A549 (cell line): Measurements from ENCODE around the gene EFHC2. TPM values are rescaled to one million over a fixed set of nuclear protein-coding genes. Genes with fewer than 3 reads are reported as not detected.

Experiments
- ATAC-seq, 2 experiments: fragments of 200-7000 bp in 1 of 2; fragments of >200 bp in 1 of 2; cut with Nextera tagmentation in 1 of 2; cut with Tn5 transposase in 1 of 2; 3 replicates each; pipeline versions ENCODE4 v1.8.0 to v1.9.1; 2018 to 2020; ENCODE audit warnings: mild to moderate bottlenecking in 1 of 2, moderate library complexity in 1 of 2
- CTCF ChIA-PET: fragments of 300-600 bp; sonication (Branson Sonifier 250); formaldehyde crosslinking; extraction: SDS; loops from one replicate; lab custom pipeline; 2021; ENCODE audit warnings: antibody characterized with exemption, inconsistent platforms; lab: Yijun Ruan, JAX
- POLR2A ChIA-PET: fragments of 350-600 bp; formaldehyde crosslinking; extraction: SDS; loops from one replicate; lab custom pipeline; 2021; ENCODE audit warnings: antibody characterized with exemption, inconsistent platforms; lab: Yijun Ruan, JAX
- DNase-seq, 2 experiments: peaks; one replicate each; pipeline versions ENCODE4 v3.0.0 to v3.0.0-alpha.2; 2011 to 2016; ENCODE audit warnings: low read depth in 1 of 2, low spot score in 1 of 2
- FAIRE-seq: peaks from 2 replicates; lab custom pipeline; 2011; peaks lifted over from hg19 to GRCh38; lab: Jason Lieb, UNC
- H3K27ac ChIP-seq, 2 experiments: fragments of >200 bp; sonication (Bioruptor Twin); formaldehyde crosslinking; 3 replicates each; pipeline ENCODE4 v1.5.1; 2016 to 2017
- H3K4me1 ChIP-seq: fragments of >200 bp; sonication (Bioruptor Twin); formaldehyde crosslinking; 3 replicates; pipeline ENCODE4 v1.6.1; 2016
- H3K4me2 ChIP-seq: fragments of >200 bp; sonication (Bioruptor Twin); formaldehyde crosslinking; 3 replicates; pipeline ENCODE4 v1.6.1; 2016
- H3K4me3 ChIP-seq: fragments of >200 bp; sonication (Bioruptor Twin); formaldehyde crosslinking; 3 replicates; pipeline ENCODE4 v1.5.1; 2016
- H3K9me3 ChIP-seq: fragments of >200 bp; sonication (Bioruptor Twin); formaldehyde crosslinking; 3 replicates; pipeline ENCODE4 v1.6.1; 2016
- BHLHE40 ChIP-seq: IDR thresholded peaks from 2 replicates; pipeline ENCODE4 v1.6.1; 2012; ENCODE audit warnings: low read depth, low read length, inconsistent platforms
- CBX2 ChIP-seq: fragments of 200-600 bp; sonication (generic); IDR thresholded peaks from 2 replicates; pipeline ENCODE4 v1.6.1; 2016; ENCODE audit warnings: low read depth, mild to moderate bottlenecking, borderline replicate concordance
- CHD2 ChIP-seq: fragments of 150-350 bp; IDR thresholded peaks from 2 replicates; pipeline ENCODE4 v1.6.1; 2014; ENCODE audit warnings: low read length; ENCODE audit not compliant: partially characterized antibody
- CHD4 ChIP-seq: fragments of 200-600 bp; sonication (generic); IDR thresholded peaks from 2 replicates; pipeline ENCODE4 v1.6.1; 2016; ENCODE audit warnings: antibody characterized with exemption, mild to moderate bottlenecking, borderline replicate concordance
- CTCF ChIP-seq: fragments of >200 bp; sonication (Bioruptor Twin); formaldehyde crosslinking; IDR thresholded peaks from 3 replicates; pipeline ENCODE4 v1.5.1; 2016
- E2F6 ChIP-seq: IDR thresholded peaks from 2 replicates; pipeline ENCODE4 v1.6.1; 2012; ENCODE audit warnings: low read depth, borderline replicate concordance
- ELK1 ChIP-seq: fragments of 150-350 bp; IDR thresholded peaks from 2 replicates; pipeline ENCODE4 v1.6.1; 2014; ENCODE audit warnings: low read depth, mild to moderate bottlenecking, low read length
- ESRRA ChIP-seq: fragments of 150-350 bp; IDR thresholded peaks from 2 replicates; pipeline ENCODE4 v1.6.1; 2014; ENCODE audit warnings: mild to moderate bottlenecking, low read length, borderline replicate concordance
- FOSB ChIP-seq: fragments of 250-450 bp; sonication (Bioruptor Pico); IDR thresholded peaks from 2 replicates; pipeline ENCODE4 v1.5.0; 2020; ENCODE audit warnings: mild to moderate bottlenecking, moderate library complexity
- FOSL2 ChIP-seq, 2 experiments: fragments of 450-650 bp in 1 of 2; fragments of >200 bp in 1 of 2; sonication (Bioruptor Twin) in 1 of 2; formaldehyde crosslinking; IDR thresholded peaks; 2 replicates each; pipeline versions ENCODE4 v1.5.0 to v1.6.1; 2016 to 2020; ENCODE audit warnings: mild to moderate bottlenecking in 1 of 2, moderate library complexity in 1 of 2
- FOXS1 ChIP-seq: fragments of 250-450 bp; sonication (Bioruptor Pico); IDR thresholded peaks from 2 replicates; pipeline ENCODE4 v1.5.0; 2020; ENCODE audit warnings: mild to moderate bottlenecking, moderate library complexity
- HDAC2 ChIP-seq: fragments of 200-600 bp; sonication (generic); IDR thresholded peaks from 2 replicates; pipeline ENCODE4 v1.6.1; 2016
- HES2 ChIP-seq: fragments of >200 bp; sonication (Bioruptor Twin); formaldehyde crosslinking; IDR thresholded peaks from 2 replicates; pipeline ENCODE4 v1.6.1; 2016
- HOXB13 ChIP-seq: fragments of 250-450 bp; sonication (Bioruptor Pico); IDR thresholded peaks from 2 replicates; pipeline ENCODE4 v1.5.0; 2020; ENCODE audit warnings: low read depth, mild to moderate bottlenecking, moderate library complexity
- HOXB5 ChIP-seq: fragments of 250-450 bp; sonication (Bioruptor Pico); IDR thresholded peaks from 2 replicates; pipeline ENCODE4 v1.5.0; 2020; ENCODE audit warnings: mild to moderate bottlenecking, moderate library complexity
- JUNB ChIP-seq: fragments of >200 bp; sonication (Bioruptor Twin); formaldehyde crosslinking; IDR thresholded peaks from 2 replicates; pipeline ENCODE4 v1.6.1; 2016
- MAFK ChIP-seq: fragments of 450-650 bp; IDR thresholded peaks from 2 replicates; pipeline ENCODE4 v1.6.1; 2014; ENCODE audit not compliant: partially characterized antibody
- MAZ ChIP-seq: fragments of 150-350 bp; IDR thresholded peaks from 2 replicates; pipeline ENCODE4 v1.6.1; 2014; ENCODE audit warnings: antibody characterized with exemption, low read depth, low read length, borderline replicate concordance
- NFE2L2 ChIP-seq: fragments of 150-350 bp; conservative IDR thresholded peaks from 2 replicates; pipeline ENCODE4 v1.6.1; 2014; ENCODE audit warnings: low read length
- NPAS2 ChIP-seq: fragments of 250-450 bp; sonication (Bioruptor Pico); IDR thresholded peaks from 2 replicates; pipeline ENCODE4 v1.8.0; 2022; ENCODE audit warnings: mild to moderate bottlenecking, moderate library complexity, borderline replicate concordance
- NR3C1 ChIP-seq: fragments of >200 bp; sonication (Bioruptor Twin); formaldehyde crosslinking; IDR thresholded peaks from 3 replicates; pipeline ENCODE4 v1.6.1; 2017
- PHF8 ChIP-seq: fragments of 200-600 bp; sonication (generic); IDR thresholded peaks from 2 replicates; pipeline ENCODE4 v1.6.1; 2016; ENCODE audit warnings: low read depth, mild to moderate bottlenecking, antibody characterized with exemption, moderate library complexity, borderline replicate concordance
- RAD21 ChIP-seq, 2 experiments: fragments of >200 bp in 1 of 2; sonication (Bioruptor Twin) in 1 of 2; formaldehyde crosslinking in 1 of 2; IDR thresholded peaks in 1 of 2; conservative IDR thresholded peaks in 1 of 2; 2 replicates in 1 of 2; 3 replicates in 1 of 2; pipeline ENCODE4 v1.6.1; 2012 to 2018; ENCODE audit warnings: inconsistent platforms in 1 of 2
- RFX5 ChIP-seq: fragments of 450-650 bp; IDR thresholded peaks from 2 replicates; pipeline ENCODE4 v1.7.1; 2014; ENCODE audit warnings: antibody characterized with exemption, mild to moderate bottlenecking, moderate library complexity
- RNF2 ChIP-seq: fragments of 200-600 bp; sonication (generic); IDR thresholded peaks from 2 replicates; pipeline ENCODE4 v1.6.1; 2016; ENCODE audit warnings: low read depth, mild to moderate bottlenecking, antibody characterized with exemption, moderate library complexity, borderline replicate concordance
- SMC3 ChIP-seq: fragments of >200 bp; sonication (Bioruptor Twin); formaldehyde crosslinking; IDR thresholded peaks from 3 replicates; pipeline ENCODE4 v1.6.1; 2018; ENCODE audit warnings: inconsistent platforms
- SREBF2 ChIP-seq: fragments of 450-650 bp; IDR thresholded peaks from 2 replicates; pipeline ENCODE4 v1.6.1; 2014; ENCODE audit warnings: mild to moderate bottlenecking, moderate library complexity
- TFCP2L1 ChIP-seq: fragments of 250-450 bp; sonication (Bioruptor Pico); IDR thresholded peaks from 2 replicates; pipeline ENCODE4 v1.5.0; 2021; ENCODE audit warnings: mild to moderate bottlenecking
- ZC3H11A ChIP-seq: fragments of 450-650 bp; IDR thresholded peaks from 2 replicates; pipeline ENCODE4 v1.6.1; 2014; ENCODE audit warnings: antibody characterized with exemption, mild to moderate bottlenecking
- ZFP36 ChIP-seq: fragments of 450-650 bp; IDR thresholded peaks from 2 replicates; pipeline ENCODE4 v1.6.1; 2014; ENCODE audit warnings: borderline replicate concordance; ENCODE audit not compliant: partially characterized antibody
- WGBS: methylation state at CpG from one replicate; pipeline ENCODE4 v1.1.6; 2017; ENCODE audit errors: missing lambda C conversion rate; 5-methylcytosine and 5-hydroxymethylcytosine counted together
- polyA plus RNA-seq, 4 experiments: library from polyadenylated mRNA; depleted of rRNA in 3 of 4; stranded (reverse); fragments of >200 nt; fragmentation: RNase III in 1 of 4; extraction: RNeasy Plus Mini Kit Qiagen cat#74134 plus additional on column Dnase treatment in 1 of 4; gene quantifications; 2 replicates in 3 of 4; 3 replicates in 1 of 4; pipeline ENCODE4 v1.2.3, GENCODE V29; 2011 to 2017
- TF ChIP-seq, protein P1 (sequence below): IDR thresholded peaks from 2 replicates; pipeline ENCODE4 v1.6.1; 2012
- TF ChIP-seq, protein P2 (sequence below): fragments of 450-650 bp; IDR thresholded peaks from 2 replicates; pipeline ENCODE4 v1.6.1; 2014; ENCODE audit warnings: antibody characterized with exemption

The EFHC2 gene
- polyA plus RNA-seq, 2 of the 4 experiments (the other 2 are of a cell fraction): 0.48 to 0.80 TPM

GRCh38 chrX:44319550-44319949, 23.9 kb downstream of the EFHC2 start:
- ATAC-seq: no peak
- no peak for DNase-seq
- no peak overlapping the region for H3K4me3 ChIP-seq
- H3K9me3 ChIP-seq: no peaks in the 10 kb centered on the region
- FAIRE-seq: no peak
- H3K27ac ChIP-seq: no peak overlapping the region
- H3K4me1 ChIP-seq: no peaks in the 10 kb centered on the region
- 66% methylated on average over 1 of the region's 1 CpG for WGBS
- POLR2A ChIA-PET: no interaction called here
- CTCF ChIA-PET: no interaction called here
- TF ChIP-seq MAZ: no peak
- TF ChIP-seq, protein P1, sequence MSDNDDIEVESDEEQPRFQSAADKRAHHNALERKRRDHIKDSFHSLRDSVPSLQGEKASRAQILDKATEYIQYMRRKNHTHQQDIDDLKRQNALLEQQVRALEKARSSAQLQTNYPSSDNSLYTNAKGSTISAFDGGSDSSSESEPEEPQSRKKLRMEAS: no peak
- no peak for TF ChIP-seq SMC3
- TF ChIP-seq HOXB13 (CRISPR knock-in tag): no peak
- no peak for TF ChIP-seq FOSB (CRISPR knock-in tag)
- no peak for TF ChIP-seq PHF8
- no peak for TF ChIP-seq RFX5
- no peak for TF ChIP-seq FOSL2 (IDR thresholded peaks at IDR 0.05)
- no peak for TF ChIP-seq FOSL2 (CRISPR knock-in tag; IDR thresholded peaks at IDR 0.05)
- no peak for TF ChIP-seq CHD4
- TF ChIP-seq ZC3H11A: no peak
- no peak for TF ChIP-seq CTCF
- no peak for TF ChIP-seq HES2
- no peak for TF ChIP-seq HDAC2
- no peak for TF ChIP-seq FOXS1 (CRISPR knock-in tag)
- no peak for TF ChIP-seq CBX2
- TF ChIP-seq E2F6: no peak
- no peak overlapping the region for H3K4me2 ChIP-seq

- POLR2A ChIA-PET: no interaction called here
- DNase-seq (no peak), FAIRE-seq (no peak), ATAC-seq (no peak)
- no peak overlapping the region for H3K27ac ChIP-seq
- H3K9me3 ChIP-seq: no peaks in the 10 kb centered on the region
- CTCF ChIA-PET: no interaction called here
- 6% methylated on average over 2 of the region's 2 CpGs for WGBS
- H3K4me3 ChIP-seq: no peak overlapping the region
- H3K4me2 ChIP-seq: no peak overlapping the region
- no peaks in the 10 kb centered on the region for H3K4me1 ChIP-seq
- TF ChIP-seq SREBF2: no peak
- TF ChIP-seq ESRRA: no peak
- TF ChIP-seq FOSB (CRISPR knock-in tag): no peak
- no peak for TF ChIP-seq BHLHE40
- no peak for TF ChIP-seq RAD21 (conservative IDR thresholded peaks at IDR 0.05 in 1 of 2, IDR thresholded peaks at IDR 0.05 in 1 of 2)
- no peak for TF ChIP-seq HOXB5
- no peak for TF ChIP-seq NR3C1
- TF ChIP-seq CHD2: no peak
- no peak for TF ChIP-seq ZFP36
These were observed 26.3 kb downstream of the EFHC2 start for GRCh38 chrX:44317181-44317580.

DNA sequence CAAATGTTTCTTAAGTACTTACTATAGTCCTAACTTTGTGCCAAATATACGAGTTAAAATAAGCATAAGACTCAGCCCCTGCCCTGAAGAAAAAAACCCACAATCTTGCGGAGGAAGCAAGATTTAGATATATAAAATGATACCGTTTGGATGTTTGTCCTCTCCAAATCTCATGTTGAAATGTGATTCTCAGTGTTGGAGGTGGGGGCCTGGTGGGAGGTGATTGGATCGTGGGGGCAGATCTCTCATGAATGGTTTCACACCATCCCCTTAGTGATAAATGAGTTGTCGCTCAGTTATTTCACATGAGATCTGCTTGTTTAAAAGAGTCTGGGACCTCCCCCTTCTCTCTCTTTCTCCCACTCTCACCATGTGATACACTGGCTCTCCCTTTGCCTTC, 28.7 kb downstream of the EFHC2 start:
- WGBS: 71% methylated on average over 5 of the region's 5 CpGs
- TF ChIP-seq TFCP2L1 (CRISPR knock-in tag) (no peak), ELK1 (no peak), HOXB13 (CRISPR knock-in tag) (no peak), CHD4 (no peak), RFX5 (no peak), HES2 (no peak), MAFK (no peak), JUNB (no peak), NPAS2 (no peak), MAZ (no peak), SREBF2 (no peak), NFE2L2 (no peak), RNF2 (no peak)
- TF ChIP-seq, protein P2, sequence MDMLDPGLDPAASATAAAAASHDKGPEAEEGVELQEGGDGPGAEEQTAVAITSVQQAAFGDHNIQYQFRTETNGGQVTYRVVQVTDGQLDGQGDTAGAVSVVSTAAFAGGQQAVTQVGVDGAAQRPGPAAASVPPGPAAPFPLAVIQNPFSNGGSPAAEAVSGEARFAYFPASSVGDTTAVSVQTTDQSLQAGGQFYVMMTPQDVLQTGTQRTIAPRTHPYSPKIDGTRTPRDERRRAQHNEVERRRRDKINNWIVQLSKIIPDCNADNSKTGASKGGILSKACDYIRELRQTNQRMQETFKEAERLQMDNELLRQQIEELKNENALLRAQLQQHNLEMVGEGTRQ: no peak

More for the DNA sequence above, 28.7 kb downstream of the EFHC2 start:
- Histone ChIP-seq H3K27ac (no peak overlapping the region), H3K4me1 (no peaks in the 10 kb centered on the region), H3K4me2 (no peak overlapping the region), H3K9me3 (no peaks in the 10 kb centered on the region), H3K4me3 (no peak overlapping the region)
- POLR2A ChIA-PET: no interaction called here
- no peak for FAIRE-seq
- no peak for ATAC-seq
- DNase-seq: no peak
- CTCF ChIA-PET: no interaction called here
